GM19452 (cell line): ENCODE data around the gene PDE6G.

Experiments used
- ATAC-seq: cut with Tn5 transposase; IDR thresholded peaks from one replicate; pipeline ENCODE4 v1.9.1; 2021; ENCODE audit not compliant: unreplicated experiment

The PDE6G gene

GRCh38 chr17:81656118-81656743 lies at the start of gene PDE6G:
TSS of gene PDE6G (minus strand) at chr17:81656542. CDS start at chr17:81653305, 3,237 bp downstream.
- no peak for ATAC-seq

GRCh38 chr17:81705518-81706231 lies 49.3 kb upstream of the PDE6G start:
- no peak for ATAC-seq

- ATAC-seq = no peak
These were observed 47.7 kb upstream of the PDE6G start for GRCh38 chr17:81703747-81704654.

GRCh38 chr17:81702934-81703746 lies 46.8 kb upstream of the PDE6G start, which contains the start of gene MRPL12:
TSS of gene MRPL12 (plus strand) at chr17:81703367. CDS start at chr17:81703502, 135 bp downstream.
- ATAC-seq = peak; percentile 81

- ATAC-seq = no peak
These were observed 45.1 kb upstream of the PDE6G start for GRCh38 chr17:81701288-81702071.

- ATAC-seq = no peak
These were observed 44.3 kb upstream of the PDE6G start for GRCh38 chr17:81700353-81701287.

- no peak for ATAC-seq
These were observed 41.1 kb upstream of the PDE6G start for GRCh38 chr17:81697261-81698044.

GRCh38 chr17:81696218-81696941 lies 40.0 kb upstream of the PDE6G start:
- ATAC-seq = no peak

- ATAC-seq = no peak
These were observed 39.5 kb upstream of the PDE6G start for GRCh38 chr17:81695801-81696200.

- no peak for ATAC-seq
These were observed 38.9 kb upstream of the PDE6G start for GRCh38 chr17:81695211-81695610.

GRCh38 chr17:81694810-81695209 lies 38.5 kb upstream of the PDE6G start:
- ATAC-seq = no peak

- ATAC-seq = no peak
These were observed 37.3 kb upstream of the PDE6G start for GRCh38 chr17:81693509-81694210.

- ATAC-seq = no peak
These were observed 35.3 kb upstream of the PDE6G start for GRCh38 chr17:81691608-81692007.

GRCh38 chr17:81691196-81691595 lies 34.9 kb upstream of the PDE6G start:
- no peak for ATAC-seq

GRCh38 chr17:81690549-81690948 lies 34.2 kb upstream of the PDE6G start:
- ATAC-seq = no peak

GRCh38 chr17:81690066-81690465 lies 33.7 kb upstream of the PDE6G start:
- ATAC-seq = no peak

- no peak for ATAC-seq
These were observed 32.3 kb upstream of the PDE6G start for GRCh38 chr17:81688616-81689015.
